NCI-H128 (cell line): ENCODE results near the gene LINGO1.

ENCODE experiments used
- DNase-seq: peaks from one replicate; lab custom pipeline; 2025; ENCODE audit not compliant: unreplicated experiment; lab: John Stamatoyannopoulos, UW

LINGO1 gene

DNA sequence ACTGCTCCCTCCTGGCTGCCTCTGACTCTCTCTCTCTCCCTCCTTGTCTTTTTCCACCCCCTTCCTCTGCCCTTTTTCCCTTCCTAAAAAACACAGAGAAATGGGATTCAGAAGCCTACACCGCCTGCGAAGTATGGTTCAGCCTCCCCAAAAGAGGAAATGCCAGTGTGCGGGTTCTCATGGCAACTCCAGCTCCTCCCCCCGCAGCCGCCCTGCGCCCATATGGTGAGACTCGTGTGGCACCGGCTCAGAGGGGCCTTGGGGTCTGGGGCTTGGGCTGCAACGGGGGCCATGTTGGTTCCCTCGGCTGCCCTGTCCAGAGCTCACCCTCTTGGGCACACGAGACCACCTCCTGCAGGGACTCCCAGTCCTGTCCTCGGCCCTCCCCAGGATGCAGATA, 23.6 kb upstream of the LINGO1 start:
- DNase-seq = no peak

- no peak for DNase-seq
Observed at GRCh38 chr15:77654975-77655374, 22.3 kb upstream of the LINGO1 start.

GRCh38 chr15:77653832-77654480, 21.2 kb upstream of the LINGO1 start:
- DNase-seq = no peak

GRCh38 chr15:77650265-77650664, 17.6 kb upstream of the LINGO1 start:
- DNase-seq = no peak

DNA sequence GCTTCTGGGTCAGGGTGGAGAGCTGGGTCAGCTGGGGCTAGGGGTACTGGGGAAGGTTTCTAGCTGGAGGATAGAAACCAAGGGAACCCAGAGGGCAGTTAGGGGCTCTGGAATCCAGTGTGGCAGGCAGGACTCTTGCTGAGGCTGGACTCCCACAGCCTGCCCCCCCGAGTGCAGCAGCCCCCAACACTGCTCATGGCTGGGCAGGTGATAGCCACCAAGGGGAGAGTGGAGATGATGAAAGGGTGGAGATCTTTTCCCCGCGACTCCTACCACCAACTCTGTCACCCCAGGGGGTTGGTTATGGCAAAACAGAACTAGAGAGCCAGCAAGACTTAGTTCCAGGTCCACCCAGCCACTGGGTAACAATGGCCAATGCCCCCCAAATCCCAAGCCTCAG, 16.9 kb upstream of the LINGO1 start:
- DNase-seq = no peak

DNA sequence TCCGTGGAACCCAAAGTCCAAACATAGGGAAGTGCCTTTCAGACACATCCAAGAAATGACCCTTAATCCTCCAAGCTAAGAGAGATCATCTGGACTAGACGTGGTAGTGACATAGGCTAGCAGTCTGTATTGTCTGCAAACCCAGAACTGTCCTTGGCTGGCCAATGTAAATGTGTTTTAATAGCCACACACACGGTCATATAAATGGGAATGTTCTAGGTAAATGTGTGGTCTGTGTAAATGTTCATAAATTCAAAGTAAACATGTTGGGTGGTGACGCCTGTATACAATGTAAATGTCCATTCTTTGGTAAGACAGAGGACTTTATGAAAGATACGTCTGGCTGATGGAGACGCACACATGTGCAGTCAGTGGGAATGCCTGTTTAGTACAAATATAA, 16.3 kb upstream of the LINGO1 start:
- no peak for DNase-seq

- DNase-seq = no peak
Observed at GRCh38 chr15:77647961-77648360, 15.2 kb upstream of the LINGO1 start.

GRCh38 chr15:77646104-77646694, 13.5 kb upstream of the LINGO1 start:
- DNase-seq = no peak

- no peak for DNase-seq
Observed at GRCh38 chr15:77645602-77646001, 12.9 kb upstream of the LINGO1 start.

GRCh38 chr15:77644543-77645247, 12.0 kb upstream of the LINGO1 start:
- no peak for DNase-seq

- DNase-seq = no peak
Observed at GRCh38 chr15:77643764-77644163, 11.1 kb upstream of the LINGO1 start.

DNA sequence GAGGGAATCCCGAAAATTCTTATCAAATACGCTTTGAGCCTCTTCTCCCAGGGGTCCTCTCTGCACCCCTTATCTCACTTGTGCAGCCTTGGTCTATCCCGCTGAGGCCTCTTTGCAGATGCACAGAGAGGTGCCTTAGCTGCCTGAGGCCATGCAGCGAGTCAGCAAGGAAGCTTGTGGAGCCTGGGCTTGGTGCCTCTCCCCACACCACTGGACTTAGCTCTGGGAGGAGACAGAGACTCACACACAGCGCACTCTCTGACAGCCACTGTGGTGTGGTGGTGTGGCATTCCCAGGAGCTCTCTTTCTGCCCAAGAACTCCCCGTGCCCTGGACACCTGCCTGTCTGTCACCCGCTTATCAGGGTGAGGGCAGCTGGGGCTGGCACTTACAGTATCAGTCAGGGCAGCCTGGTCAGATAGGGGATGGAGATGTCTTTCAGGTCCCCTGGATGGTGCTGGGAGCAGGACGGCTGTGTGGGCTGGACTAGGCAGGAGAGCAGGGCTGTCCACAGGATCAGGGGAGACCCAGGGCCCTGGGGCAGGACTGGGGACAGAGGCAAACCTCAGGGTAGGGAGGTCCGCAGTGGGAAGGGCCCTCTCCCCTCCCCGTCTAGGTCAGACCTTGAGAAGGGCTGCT, 10.2 kb upstream of the LINGO1 start:
- no peak for DNase-seq

DNA sequence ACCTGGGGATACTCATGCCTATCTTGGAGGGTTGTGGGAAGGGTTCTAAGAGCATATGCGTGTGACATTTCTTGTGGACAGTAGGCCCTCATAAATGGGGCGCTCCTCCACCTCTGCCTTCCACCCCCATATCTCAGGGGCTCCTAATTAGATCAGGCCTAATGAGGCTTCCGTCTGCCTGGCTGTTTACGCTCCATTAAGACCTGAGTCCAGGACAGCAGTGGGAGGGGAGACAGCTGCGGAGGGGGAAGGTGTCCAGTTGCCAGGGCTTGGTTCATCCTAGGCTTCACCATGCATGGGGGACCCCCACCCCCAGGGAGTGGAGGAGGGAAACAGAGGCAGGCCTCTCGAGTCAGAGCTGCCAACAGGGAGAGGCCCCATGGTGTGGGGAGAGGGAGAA, 9.3 kb upstream of the LINGO1 start:
- no peak for DNase-seq

GRCh38 chr15:77640615-77641014, 7.9 kb upstream of the LINGO1 start:
- no peak for DNase-seq

GRCh38 chr15:77639431-77639830, 6.7 kb upstream of the LINGO1 start:
- no peak for DNase-seq

DNA sequence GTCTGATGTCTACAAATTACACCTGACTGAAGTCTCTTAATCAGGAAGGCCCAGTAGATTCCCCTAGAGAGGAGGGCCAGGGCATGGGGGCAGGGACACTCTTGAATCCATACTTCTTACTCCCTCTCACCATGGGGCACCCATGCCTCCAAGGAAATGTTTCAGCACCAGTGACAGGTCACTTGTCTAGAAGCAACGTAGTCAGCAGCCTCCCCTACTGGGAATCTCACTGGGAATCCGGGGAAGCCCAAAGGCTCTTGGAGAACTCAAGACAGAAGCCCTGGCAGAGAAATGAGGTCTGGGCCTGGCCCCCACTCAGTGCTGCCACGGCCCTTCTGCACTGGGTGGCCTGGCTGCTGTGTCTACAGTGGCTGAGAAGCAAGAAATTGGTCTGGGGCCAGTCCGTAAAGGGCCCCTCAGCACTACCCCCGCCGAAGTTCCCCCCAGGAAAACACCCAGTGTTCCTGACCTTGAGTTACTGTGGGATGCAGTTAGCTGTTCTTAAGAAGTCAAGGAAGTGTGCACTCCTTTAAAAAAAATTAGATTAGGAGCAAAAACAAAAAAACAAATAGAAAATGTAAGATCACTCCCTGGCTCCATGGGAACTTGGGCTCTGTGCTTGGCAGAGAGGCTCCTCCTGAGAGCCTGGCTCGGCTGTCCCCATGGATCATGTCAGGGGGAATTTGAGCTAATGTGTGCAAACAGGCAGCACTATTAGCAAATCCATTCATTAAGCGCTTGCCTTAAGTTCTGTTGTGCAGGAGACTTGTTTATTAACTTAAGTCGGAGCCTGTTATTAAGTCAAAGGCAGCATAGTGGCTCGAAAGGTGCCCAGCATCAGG, 5.4 kb upstream of the LINGO1 start:
- no peak for DNase-seq

DNA sequence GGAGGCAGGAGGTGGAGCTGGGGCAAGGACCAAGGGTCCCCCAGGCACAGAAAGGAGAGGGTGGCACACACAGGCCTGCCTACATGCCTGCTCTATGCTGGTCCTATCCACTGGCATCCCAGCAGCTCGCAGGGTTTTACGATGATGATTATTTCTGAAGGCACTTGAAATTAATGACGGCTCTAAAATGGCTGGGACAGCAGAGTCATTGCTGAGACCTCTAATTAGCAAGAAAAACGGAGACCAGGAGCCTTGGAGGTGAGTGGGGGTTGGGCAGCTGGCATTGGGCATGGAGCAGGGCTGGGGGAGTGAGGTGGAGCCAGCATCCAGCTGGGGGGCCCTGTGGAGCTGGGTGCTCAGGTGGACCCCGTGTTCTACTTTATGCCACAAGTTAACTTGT, 3.5 kb upstream of the LINGO1 start:
- DNase-seq = no peak

GRCh38 chr15:77634266-77634962, 1.7 kb upstream of the LINGO1 start:
- no peak for DNase-seq

DNA sequence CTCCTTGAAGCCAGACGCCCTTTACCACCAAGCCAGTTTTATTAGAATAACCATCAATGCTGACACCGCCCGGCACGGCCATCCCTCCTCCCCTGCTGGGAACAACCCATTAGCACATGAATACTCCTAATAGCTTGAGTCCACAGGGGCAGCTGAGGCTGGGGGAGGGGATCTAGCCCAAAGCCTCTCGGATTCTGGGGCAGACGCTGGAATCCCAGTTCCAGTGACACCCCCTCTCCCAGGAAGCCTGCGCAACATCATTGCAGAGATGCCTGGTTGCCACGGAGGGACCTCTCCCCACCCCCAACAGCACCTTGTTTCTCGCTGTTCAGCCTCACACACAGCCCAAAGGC, 1.2 kb upstream of the LINGO1 start:
- no peak for DNase-seq

DNA sequence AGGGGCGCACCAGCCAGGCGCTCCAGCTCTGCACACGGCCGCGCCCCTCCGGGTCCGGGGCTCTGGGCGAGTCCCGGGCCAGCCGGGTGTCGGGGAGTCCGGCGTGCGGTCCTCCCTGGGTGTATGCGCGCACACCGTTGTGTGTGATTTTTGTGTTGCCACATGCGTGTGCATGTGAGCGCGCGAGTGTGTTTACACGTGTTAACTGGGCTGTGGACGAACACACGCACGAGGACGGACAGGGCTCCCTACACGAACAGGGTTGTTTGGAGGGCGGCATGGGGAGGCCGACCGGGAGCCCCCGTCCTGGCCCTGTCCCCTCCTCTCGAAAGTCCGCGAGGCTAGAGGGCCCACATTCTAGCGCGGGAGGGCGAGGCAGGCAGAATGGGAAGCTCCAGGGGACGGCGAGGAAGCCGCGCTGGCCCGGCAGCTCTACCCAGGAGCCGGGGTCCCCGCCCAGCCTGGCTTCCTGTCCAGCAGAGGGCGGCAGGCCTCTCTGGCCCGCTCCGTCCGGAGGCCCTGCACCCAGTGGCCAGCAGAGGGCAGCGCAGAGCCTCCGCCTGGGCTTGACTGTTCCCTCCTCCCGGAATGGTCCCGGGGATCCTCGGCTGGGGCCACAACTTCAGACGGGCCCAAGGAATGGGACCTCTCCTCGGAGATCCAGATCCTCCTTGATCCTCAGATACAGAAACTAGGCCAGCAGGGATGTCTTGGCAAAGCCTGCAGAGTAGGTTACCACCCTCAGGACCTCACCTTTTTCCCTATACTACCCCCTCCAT, 611 bp upstream of the LINGO1 start:
- DNase-seq = peak; percentile 41
